GM18868 (cell line): ENCODE results near the gene HTR3C.

Source experiments
- ATAC-seq: cut with Tn5 transposase; IDR thresholded peaks from one replicate; pipeline ENCODE4 v1.9.1; 2021; ENCODE audit warnings: mild to moderate bottlenecking, moderate library complexity; ENCODE audit not compliant: unreplicated experiment

Gene HTR3C

DNA sequence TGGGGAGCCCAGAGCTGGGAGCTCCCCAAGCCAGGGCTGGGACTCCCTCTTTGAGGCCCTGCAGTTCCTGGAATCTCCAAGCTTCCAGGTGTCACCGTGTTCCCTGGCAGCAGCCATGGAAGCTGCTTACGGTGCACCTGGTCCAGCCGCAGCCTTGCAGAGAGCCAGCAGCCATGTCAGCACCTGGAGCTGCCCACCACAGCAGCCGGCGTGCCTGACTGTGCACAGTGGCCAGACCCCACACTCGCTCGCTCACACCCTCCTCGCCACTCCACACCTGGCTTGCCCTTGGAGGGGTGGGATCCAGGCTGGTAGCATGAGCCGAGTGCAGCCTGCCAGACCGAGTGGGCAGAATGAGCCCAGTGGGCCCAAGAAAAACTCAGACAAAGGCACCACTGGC, 29.2 kb downstream of the HTR3C start:
- no peak for ATAC-seq

GRCh38 chr3:184082465-184082864, 29.6 kb downstream of the HTR3C start:
- no peak for ATAC-seq

DNA sequence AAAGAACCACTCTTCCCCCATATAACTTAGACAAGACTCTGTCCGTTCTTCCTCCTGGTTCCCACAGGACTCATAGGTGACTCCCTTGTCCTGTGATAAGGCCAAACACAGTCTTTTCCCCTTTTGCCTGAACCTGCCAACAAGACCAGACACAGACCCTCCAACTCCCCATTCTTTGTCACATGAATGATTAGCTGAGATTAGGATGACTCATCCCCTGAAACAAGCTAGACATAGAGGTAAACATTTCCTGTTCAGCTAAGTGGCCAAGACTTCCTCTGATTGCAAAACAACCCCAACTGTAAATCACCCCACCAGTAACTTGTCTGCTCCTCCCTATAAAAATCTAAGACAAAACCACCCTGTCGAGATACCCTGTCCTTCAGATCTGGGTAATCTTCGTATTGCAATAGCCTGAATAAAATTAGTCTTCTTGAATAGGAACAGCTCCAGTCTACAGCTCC, 32.6 kb downstream of the HTR3C start:
- ATAC-seq = no peak

GRCh38 chr3:184092199-184092598, 39.4 kb downstream of the HTR3C start:
- ATAC-seq = no peak

- ATAC-seq = no peak
Observed at GRCh38 chr3:184096811-184097383, 44.0 kb downstream of the HTR3C start, which contains the start of gene HTR3E. Gene HTR3E, plus strand, starts transcription at chr3:184097064. Its CDS starts 466 bp downstream, at chr3:184097530.

- no peak for ATAC-seq
Observed at GRCh38 chr3:184097556-184097955, 44.7 kb downstream of the HTR3C start.

GRCh38 chr3:184099806-184100686, 47.2 kb downstream of the HTR3C start:
- ATAC-seq = no peak
